ENCODE data around the gene MED13L. TPM values are rescaled to one million over a fixed set of nuclear protein-coding genes. Genes with fewer than 3 reads are reported as not detected.

Gene MED13L
- total RNA-seq, 1 donor from 2014 or later: 91.5 TPM

- DNase-seq (ENCODE audit: low read depth in 2 of 2): no peak
These were observed 183.6 kb downstream of the MED13L start for GRCh38 chr12:116093915-116094314.

GRCh38 chr12:116092776-116093175, 184.7 kb downstream of the MED13L start:
- DNase-seq (ENCODE audit: low read depth in 2 of 2): no peak

GRCh38 chr12:116092162-116092561, 185.3 kb downstream of the MED13L start:
- DNase-seq (ENCODE audit: low read depth in 2 of 2): no peak

- DNase-seq (ENCODE audit: low read depth in 2 of 2): no peak
These were observed 185.9 kb downstream of the MED13L start for GRCh38 chr12:116091579-116091978.

GRCh38 chr12:116090516-116090915, 187.0 kb downstream of the MED13L start:
- no peak for DNase-seq (ENCODE audit: low read depth in 2 of 2)

- DNase-seq (ENCODE audit: low read depth in 2 of 2): no peak
These were observed 188.4 kb downstream of the MED13L start for GRCh38 chr12:116089080-116089479.

- peak; percentile 15 to 35 for DNase-seq (ENCODE audit: low read depth in 2 of 2)
These were observed 189.5 kb downstream of the MED13L start for GRCh38 chr12:116087962-116088361.

- DNase-seq (ENCODE audit: low read depth in 2 of 2): peak in 1 of 2 donors; percentile 30
These were observed 190.1 kb downstream of the MED13L start for GRCh38 chr12:116087399-116087798.

GRCh38 chr12:116080415-116080814, 197.1 kb downstream of the MED13L start:
- DNase-seq (ENCODE audit: low read depth in 2 of 2): no peak

GRCh38 chr12:116078396-116078795, 199.1 kb downstream of the MED13L start:
- no peak for DNase-seq (ENCODE audit: low read depth in 2 of 2)

GRCh38 chr12:116077431-116077830, 200.1 kb downstream of the MED13L start:
- no peak for DNase-seq (ENCODE audit: low read depth in 2 of 2)

- no peak for DNase-seq (ENCODE audit: low read depth in 2 of 2)
These were observed 201.1 kb downstream of the MED13L start for GRCh38 chr12:116076399-116076798.

GRCh38 chr12:116074686-116075085, 202.8 kb downstream of the MED13L start:
- DNase-seq (ENCODE audit: low read depth in 2 of 2): no peak

- peak in 1 of 2 donors; percentile 11 for DNase-seq (ENCODE audit: low read depth in 2 of 2)
These were observed 205.8 kb downstream of the MED13L start for GRCh38 chr12:116071555-116072230.

- no peak for DNase-seq (ENCODE audit: low read depth in 2 of 2)
These were observed 207.0 kb downstream of the MED13L start for GRCh38 chr12:116070444-116070843.

GRCh38 chr12:116069943-116070342, 207.6 kb downstream of the MED13L start:
- no peak for DNase-seq (ENCODE audit: low read depth in 2 of 2)

GRCh38 chr12:116068853-116069252, 208.6 kb downstream of the MED13L start:
- no peak for DNase-seq (ENCODE audit: low read depth in 2 of 2)

GRCh38 chr12:116068371-116068770, 209.1 kb downstream of the MED13L start:
- DNase-seq (ENCODE audit: low read depth in 2 of 2): peak; percentile 52 to 54

GRCh38 chr12:116067892-116068291, 209.6 kb downstream of the MED13L start:
- DNase-seq (ENCODE audit: low read depth in 2 of 2): peak; percentile 33 to 75

- peak; percentile 62 to 68 for DNase-seq (ENCODE audit: low read depth in 2 of 2)
These were observed 210.9 kb downstream of the MED13L start for GRCh38 chr12:116066381-116067230.

- no peak for DNase-seq (ENCODE audit: low read depth in 2 of 2)
These were observed 211.9 kb downstream of the MED13L start for GRCh38 chr12:116065606-116066005.

GRCh38 chr12:116064493-116064892, 213.0 kb downstream of the MED13L start:
- no peak for DNase-seq (ENCODE audit: low read depth in 2 of 2)

- DNase-seq (ENCODE audit: low read depth in 2 of 2): no peak
These were observed 214.8 kb downstream of the MED13L start for GRCh38 chr12:116062698-116063097.

Measured in lung microvascular endothelial cell (primary cell).